ENCODE results near the gene OCIAD1.
"Not testable (repeated sequence)": the region's sequence is repeated elsewhere in the genome, so short reads cannot be mapped to it uniquely, and the experiment has no call there.

OCIAD1 gene

GRCh38 chr4:48832571-48832970, 1.7 kb downstream of the OCIAD1 start:
- Histone ChIP-seq H3K36me3 (ENCODE audit: control insufficient read depth, insufficient read depth, low read length) (no peaks in the 10 kb centered on the region), H3K4me1 (peaks cover 3% of the 10 kb centered on the region), H3K27ac (no peak overlapping the region), H3K4me2 (ENCODE audit: low read length) (peak overlapping the region; percentile 69), H3K4me3 (ENCODE audit: low read depth, low read length) (peak overlapping the region; percentile 86), H3K9ac (no peak overlapping the region), H3K9me3 (ENCODE audit: control insufficient read depth, low read length) (no peaks in the 10 kb centered on the region), H3K27me3 (ENCODE audit: control insufficient read depth, insufficient read depth, low read length) (no peaks in the 10 kb centered on the region), H2AFZ (no peak overlapping the region), H3K79me2 (peaks cover 20% of the 10 kb centered on the region)
- no peak for TF ChIP-seq CTCF (IDR thresholded peaks at IDR 0.05)

- H2AFZ ChIP-seq, result no peak overlapping the region
- H3K36me3 ChIP-seq (ENCODE audit: control insufficient read depth, insufficient read depth, low read length), result no peaks in the 10 kb centered on the region
- H3K4me2 ChIP-seq (ENCODE audit: low read length), result no peak overlapping the region
- TF ChIP-seq CTCF (IDR thresholded peaks at IDR 0.05), result no peak
- H3K9ac ChIP-seq, result no peak overlapping the region
- H3K9me3 ChIP-seq (ENCODE audit: control insufficient read depth, low read length), result no peaks in the 10 kb centered on the region
- H3K27me3 ChIP-seq (ENCODE audit: control insufficient read depth, insufficient read depth, low read length), result no peaks in the 10 kb centered on the region
- H3K4me1 ChIP-seq, result no peaks in the 10 kb centered on the region
- peaks cover 23% of the 10 kb centered on the region for H3K79me2 ChIP-seq
- H3K27ac ChIP-seq, result no peak overlapping the region
- H3K4me3 ChIP-seq (ENCODE audit: low read depth, low read length), result no peak overlapping the region
Measured at GRCh38 chr4:48836658-48837057, 5.8 kb downstream of the OCIAD1 start.

- H3K9ac ChIP-seq, result no peak overlapping the region
- no peaks in the 10 kb centered on the region for H3K4me1 ChIP-seq
- no peaks in the 10 kb centered on the region for H3K36me3 ChIP-seq (ENCODE audit: control insufficient read depth, insufficient read depth, low read length)
- peaks cover 3% of the 10 kb centered on the region for H3K79me2 ChIP-seq
- H3K4me3 ChIP-seq (ENCODE audit: low read depth, low read length), result no peak overlapping the region
- no peak overlapping the region for H2AFZ ChIP-seq
- no peak for TF ChIP-seq CTCF (IDR thresholded peaks at IDR 0.05)
- no peak overlapping the region for H3K27ac ChIP-seq
- no peaks in the 10 kb centered on the region for H3K27me3 ChIP-seq (ENCODE audit: control insufficient read depth, insufficient read depth, low read length)
- H3K4me2 ChIP-seq (ENCODE audit: low read length), result no peak overlapping the region
- H3K9me3 ChIP-seq (ENCODE audit: control insufficient read depth, low read length), result no peaks in the 10 kb centered on the region
Measured at GRCh38 chr4:48841045-48841827, 10.3 kb downstream of the OCIAD1 start.

DNA sequence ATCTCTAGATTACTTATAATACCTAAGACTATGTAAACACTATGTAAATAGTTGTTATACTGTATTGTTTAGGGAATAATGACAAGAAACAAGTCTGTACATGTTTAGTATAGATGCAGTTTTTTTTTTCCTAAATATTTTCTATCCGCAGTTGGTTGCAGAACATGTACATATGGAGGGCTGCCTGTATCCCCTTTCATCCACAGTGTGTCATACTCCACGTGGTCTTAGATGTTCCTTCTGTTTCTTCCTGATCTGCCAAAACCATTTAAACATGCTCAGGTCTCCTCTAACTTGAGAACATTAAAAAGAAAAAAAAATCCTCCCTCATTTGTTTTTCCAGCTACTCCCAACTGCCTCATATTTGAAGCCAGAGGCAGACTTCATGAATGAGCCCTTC, 14.0 kb downstream of the OCIAD1 start:
- Histone ChIP-seq H3K36me3 (ENCODE audit: control insufficient read depth, insufficient read depth, low read length) (no peaks in the 10 kb centered on the region), H3K27me3 (ENCODE audit: control insufficient read depth, insufficient read depth, low read length) (no peaks in the 10 kb centered on the region), H2AFZ (no peak overlapping the region), H3K79me2 (peaks cover 3% of the 10 kb centered on the region), H3K4me2 (ENCODE audit: low read length) (no peak overlapping the region), H3K4me1 (no peaks in the 10 kb centered on the region), H3K27ac (no peak overlapping the region), H3K9me3 (ENCODE audit: control insufficient read depth, low read length) (no peaks in the 10 kb centered on the region), H3K4me3 (ENCODE audit: low read depth, low read length) (no peak overlapping the region), H3K9ac (no peak overlapping the region)
- TF ChIP-seq CTCF (IDR thresholded peaks at IDR 0.05), result no peak

- not testable (repeated sequence) for H3K9me3 ChIP-seq (ENCODE audit: control insufficient read depth, low read length); H2AFZ ChIP-seq; H3K79me2 ChIP-seq; H3K9ac ChIP-seq; H3K27ac ChIP-seq; H3K4me1 ChIP-seq; H3K36me3 ChIP-seq (ENCODE audit: control insufficient read depth, insufficient read depth, low read length); H3K4me3 ChIP-seq (ENCODE audit: low read depth, low read length); H3K4me2 ChIP-seq (ENCODE audit: low read length); H3K27me3 ChIP-seq (ENCODE audit: control insufficient read depth, insufficient read depth, low read length)
Measured at GRCh38 chr4:48848799-48849198, 17.9 kb downstream of the OCIAD1 start.

All from parathyroid adenoma (tissue), 2 donors.